DMS79 (cell line): ENCODE measurements around the gene NFS1.
"Not testable (repeated sequence)": the region's sequence is repeated elsewhere in the genome, so short reads cannot be mapped to it uniquely, and the experiment has no call there.

ENCODE experiments used
- DNase-seq: peaks from one replicate; lab custom pipeline; 2025; lab: John Stamatoyannopoulos, UW

The NFS1 gene

GRCh38 chr20:35699127-35699956 lies at the start of gene NFS1, which contains the start of gene ROMO1:
NFS1 (minus strand) TSS chr20:35699352; CDS start chr20:35699288, 64 bp downstream.
ROMO1 (plus strand) TSS chr20:35699405; CDS start chr20:35699633, 228 bp downstream.
- peak; percentile 58 for DNase-seq

GRCh38 chr20:35744492-35744841 lies 45.3 kb upstream of the NFS1 start:
- not testable (repeated sequence) for DNase-seq

DNA sequence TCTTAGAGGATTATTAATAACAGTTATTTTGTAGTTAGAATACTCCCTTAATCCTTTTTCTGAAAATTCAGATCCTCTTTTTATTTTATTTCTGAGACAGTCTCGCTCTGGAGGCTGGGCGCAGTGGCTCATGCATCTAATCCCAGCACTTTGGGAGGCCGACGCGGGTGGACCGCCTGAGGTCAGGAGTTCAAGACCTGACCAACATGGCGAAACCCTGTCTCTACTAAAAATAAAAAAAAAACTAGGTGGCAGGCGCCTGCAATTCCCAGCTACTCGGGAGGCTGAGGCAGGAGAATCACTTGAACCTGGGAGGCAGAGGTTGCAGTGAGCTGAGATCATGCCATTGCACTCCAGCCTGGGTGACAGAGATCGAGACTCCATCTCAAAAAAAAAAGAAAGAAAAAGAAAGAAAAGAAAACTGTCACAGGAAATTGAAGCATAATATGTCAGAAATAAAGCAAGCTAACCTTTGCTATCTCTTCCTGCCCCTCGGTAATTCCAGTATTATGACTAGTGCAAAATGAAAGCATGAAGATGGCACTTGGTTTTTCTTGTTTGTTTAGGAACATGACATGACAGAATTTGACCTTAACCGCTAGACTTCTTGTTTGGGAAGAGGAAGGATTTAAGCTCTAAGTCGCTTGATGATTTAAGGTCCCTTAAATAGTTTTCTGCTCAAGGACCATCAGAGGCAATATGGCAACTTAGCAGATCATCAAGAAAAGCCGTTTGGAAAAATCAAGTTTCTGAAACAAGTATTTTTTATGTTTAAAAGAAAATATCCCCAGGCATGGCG lies 44.7 kb upstream of the NFS1 start:
- no peak for DNase-seq

- DNase-seq = peak; percentile 45
These were observed 43.8 kb upstream of the NFS1 start for GRCh38 chr20:35742741-35743523.

DNA sequence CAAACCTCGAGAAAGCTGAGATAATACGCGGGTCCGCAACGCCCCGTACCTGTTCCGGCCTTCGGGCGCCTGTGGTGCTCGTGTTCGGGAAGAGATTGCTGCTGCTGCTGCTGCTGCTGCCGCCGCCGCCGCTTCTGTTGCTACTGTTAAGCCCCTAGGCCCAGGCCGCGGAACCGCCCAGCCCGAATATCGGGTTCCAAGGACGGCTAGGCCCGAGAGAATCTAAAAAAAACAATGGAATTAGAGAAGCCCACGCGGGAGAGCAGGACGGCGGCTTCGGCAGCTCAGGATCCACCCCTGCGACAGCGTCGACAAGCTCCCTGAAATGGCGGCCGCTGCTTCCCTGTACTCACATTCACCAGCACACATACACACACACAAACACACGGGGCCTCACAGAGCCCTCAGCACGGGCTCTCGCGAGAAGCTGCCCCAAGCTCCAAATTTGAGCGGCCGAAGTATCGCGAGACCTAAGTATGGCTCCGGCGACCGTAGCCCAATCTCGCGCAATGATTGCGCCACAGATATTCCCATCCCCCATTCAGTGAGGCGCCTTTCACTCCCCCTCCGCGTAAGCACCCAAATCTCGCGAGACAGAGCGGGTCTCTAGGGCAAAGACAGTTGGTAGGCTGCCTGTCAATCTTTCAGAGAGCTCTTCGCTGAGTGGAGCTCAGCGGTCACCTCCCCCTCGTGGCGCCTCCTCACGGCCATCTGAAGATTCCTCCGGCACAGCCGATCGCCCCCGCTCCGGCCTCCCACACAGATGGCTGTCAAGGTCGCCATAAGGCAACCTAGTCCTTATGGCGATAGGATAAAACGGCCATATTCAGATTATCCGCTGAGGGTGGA lies 43.0 kb upstream of the NFS1 start, which contains the start of gene RBM39:
TSS of gene RBM39 (minus strand) at position 369 of the 849 bp plus-strand sequence. CDS start 1,386 bp downstream, outside the sequence.
- DNase-seq = peak; percentile 99

GRCh38 chr20:35739294-35740163 lies 40.4 kb upstream of the NFS1 start:
- DNase-seq = no peak

DNA sequence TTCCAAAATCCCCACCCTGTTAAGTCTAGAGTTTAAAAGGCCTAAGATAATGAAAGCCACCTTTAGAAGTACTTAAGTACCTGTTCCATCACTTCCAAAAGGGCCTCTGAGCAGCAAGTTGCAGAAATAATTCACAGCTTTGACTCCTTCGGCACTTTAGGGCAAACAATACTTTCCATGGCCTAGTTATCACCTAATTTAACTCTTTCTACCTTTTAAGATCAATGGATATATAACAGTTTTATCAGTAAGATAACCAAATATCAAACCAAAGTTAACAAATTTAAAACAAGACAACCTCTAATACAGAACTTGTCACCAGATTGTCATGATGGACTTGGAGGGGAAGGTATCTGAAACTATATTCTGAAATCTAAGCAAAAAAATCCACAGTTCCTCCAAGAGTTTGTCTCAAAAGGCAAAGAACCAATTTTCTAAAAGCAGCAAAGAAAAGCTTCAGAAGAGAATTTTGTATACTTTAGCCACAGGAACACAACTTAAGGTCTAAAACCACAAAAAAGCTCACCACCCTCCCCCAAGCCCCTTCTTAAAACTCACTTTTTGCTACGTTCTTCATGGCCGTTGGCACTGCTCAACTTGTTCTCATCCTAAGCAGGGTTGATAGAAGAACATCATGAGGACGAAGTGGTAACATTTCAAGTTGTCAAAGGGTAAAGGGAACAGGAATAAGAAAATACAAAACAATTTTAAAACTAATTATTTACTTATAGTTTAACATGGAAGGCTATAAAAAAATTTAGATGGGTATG lies 39.4 kb upstream of the NFS1 start:
- DNase-seq = no peak

GRCh38 chr20:35737865-35738333 lies 38.7 kb upstream of the NFS1 start:
- no peak for DNase-seq

DNA sequence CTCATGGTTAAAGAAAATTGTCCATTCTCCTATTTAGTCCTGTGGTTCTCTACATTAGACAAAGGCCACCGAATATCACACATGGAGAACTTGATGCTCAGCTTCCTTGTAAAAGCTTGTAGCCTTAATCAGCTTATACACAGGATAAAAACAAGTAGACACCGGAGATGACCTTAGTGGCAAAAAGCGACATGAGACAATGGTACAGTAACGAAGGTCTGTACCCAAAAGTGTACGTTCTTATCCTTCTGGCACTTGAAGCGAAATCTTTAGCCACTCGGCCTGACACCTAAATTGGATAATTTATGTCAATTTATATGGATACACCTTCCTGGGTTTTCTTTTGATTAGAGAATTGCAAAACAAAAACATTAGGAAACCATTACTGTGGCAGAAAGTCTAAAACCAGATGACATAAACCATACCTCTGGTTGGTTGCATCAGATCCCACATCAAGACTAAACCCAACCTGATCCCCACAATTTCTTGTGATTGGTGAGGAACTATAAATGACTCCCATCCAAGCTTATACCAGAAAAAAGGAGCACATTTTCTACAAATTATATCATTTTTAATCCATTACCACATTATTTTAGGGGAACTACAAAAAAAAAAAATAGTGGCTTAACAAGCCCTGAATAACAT lies 36.8 kb upstream of the NFS1 start:
- no peak for DNase-seq

- DNase-seq = no peak
These were observed 35.9 kb upstream of the NFS1 start for GRCh38 chr20:35734777-35735649.

GRCh38 chr20:35734374-35734773 lies 35.2 kb upstream of the NFS1 start:
- no peak for DNase-seq

GRCh38 chr20:35732644-35732982 lies 33.5 kb upstream of the NFS1 start:
- no peak for DNase-seq

DNA sequence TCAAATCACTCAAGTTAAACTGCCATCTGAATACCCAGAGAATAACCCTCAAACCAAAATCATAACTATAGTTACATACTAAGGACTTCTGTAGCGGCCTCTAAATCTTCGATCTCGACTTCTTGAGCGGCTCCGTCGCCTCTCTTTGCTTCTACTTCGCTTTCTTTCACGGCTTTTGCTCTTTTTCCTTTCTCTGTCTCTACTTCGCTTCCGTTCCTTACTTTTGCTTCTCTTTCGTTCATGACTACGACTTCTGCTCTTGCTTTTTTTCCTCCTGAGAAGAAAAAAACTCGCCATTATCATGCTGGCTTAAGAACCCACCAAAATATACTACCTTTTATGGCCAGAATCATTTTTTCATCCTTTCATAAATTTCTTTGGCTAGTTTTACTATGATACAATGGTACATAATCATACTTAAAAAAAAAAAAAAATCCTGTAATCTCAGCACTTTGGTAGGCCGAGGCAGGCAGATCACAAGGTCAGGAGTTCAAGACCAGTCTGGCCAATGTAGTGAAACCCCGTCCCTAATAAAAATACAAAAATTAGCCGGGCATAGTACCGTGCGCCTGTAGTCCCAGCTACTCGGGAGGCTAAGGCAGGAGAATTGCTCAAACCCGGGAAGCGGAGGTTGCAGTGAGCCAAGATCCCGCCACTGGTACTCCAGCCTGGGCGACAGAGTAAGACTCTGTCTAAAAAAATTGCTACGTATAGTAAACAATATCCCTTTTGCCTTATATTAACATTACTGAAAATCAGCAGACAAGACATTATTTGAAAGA lies 32.9 kb upstream of the NFS1 start:
- no peak for DNase-seq

GRCh38 chr20:35731469-35731788 lies 32.3 kb upstream of the NFS1 start:
- no peak for DNase-seq

- DNase-seq = no peak
These were observed 31.7 kb upstream of the NFS1 start for GRCh38 chr20:35730583-35731468.
